Vagina (tissue), 2 donors: ENCODE data around the gene TAAR6.

Experiments used
- POLR2A ChIP-seq, 2 donors: fragments of 450-650 bp; IDR thresholded peaks; one replicate each; pipeline ENCODE4 v1.6.1; 2017; ENCODE audit warnings: antibody characterized with exemption in 2 of 2, mild to moderate bottlenecking in 2 of 2, moderate library complexity in 2 of 2
- POLR2AphosphoS5 ChIP-seq, 2 donors: sonication (generic); formaldehyde crosslinking; IDR thresholded peaks; one replicate each; pipeline ENCODE4 v1.9.0; 2017; ENCODE audit warnings: antibody characterized with exemption in 2 of 2, mild to moderate bottlenecking in 2 of 2, low read depth in 1 of 2; ENCODE audit not compliant: insufficient read depth in 1 of 2
- TF ChIP-seq, protein P1 (sequence below), 3 experiments: fragments of 450-650 bp in 2 of 3; fragments of 200-600 bp in 1 of 3; sonication (generic) in 1 of 3; IDR thresholded peaks; one replicate each; pipeline ENCODE4 v1.5.1; 2017 to 2019; ENCODE audit warnings: antibody characterized with exemption in 3 of 3, mild to moderate bottlenecking in 2 of 3, moderate library complexity in 2 of 3

DNA sequence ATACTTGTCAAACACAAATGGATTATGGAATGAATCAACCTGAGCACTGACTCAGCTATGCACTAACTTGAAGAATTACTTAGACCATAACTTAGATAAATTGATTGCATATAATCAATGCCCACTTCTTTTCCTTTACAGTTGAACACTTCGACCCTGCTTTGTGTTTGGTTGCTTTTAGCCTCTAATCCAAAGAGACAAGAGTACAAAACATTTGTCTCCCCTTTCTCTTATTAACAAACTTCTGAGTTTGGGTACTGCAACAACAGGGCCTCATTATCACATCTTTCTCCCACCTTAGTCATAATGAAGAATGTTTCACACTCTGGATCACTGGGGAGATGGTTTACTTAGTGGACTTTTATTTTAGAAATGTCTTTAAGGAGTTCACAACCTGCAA is 2.6 kb upstream of the TAAR6 start:
- TF ChIP-seq POLR2A (IDR thresholded peaks at IDR 0.05) (no peak), POLR2AphosphoS5 (IDR thresholded peaks at IDR 0.05; ENCODE audit: insufficient read depth in 1 of 2, low read depth in 1 of 2) (no peak)
- TF ChIP-seq, protein P1, sequence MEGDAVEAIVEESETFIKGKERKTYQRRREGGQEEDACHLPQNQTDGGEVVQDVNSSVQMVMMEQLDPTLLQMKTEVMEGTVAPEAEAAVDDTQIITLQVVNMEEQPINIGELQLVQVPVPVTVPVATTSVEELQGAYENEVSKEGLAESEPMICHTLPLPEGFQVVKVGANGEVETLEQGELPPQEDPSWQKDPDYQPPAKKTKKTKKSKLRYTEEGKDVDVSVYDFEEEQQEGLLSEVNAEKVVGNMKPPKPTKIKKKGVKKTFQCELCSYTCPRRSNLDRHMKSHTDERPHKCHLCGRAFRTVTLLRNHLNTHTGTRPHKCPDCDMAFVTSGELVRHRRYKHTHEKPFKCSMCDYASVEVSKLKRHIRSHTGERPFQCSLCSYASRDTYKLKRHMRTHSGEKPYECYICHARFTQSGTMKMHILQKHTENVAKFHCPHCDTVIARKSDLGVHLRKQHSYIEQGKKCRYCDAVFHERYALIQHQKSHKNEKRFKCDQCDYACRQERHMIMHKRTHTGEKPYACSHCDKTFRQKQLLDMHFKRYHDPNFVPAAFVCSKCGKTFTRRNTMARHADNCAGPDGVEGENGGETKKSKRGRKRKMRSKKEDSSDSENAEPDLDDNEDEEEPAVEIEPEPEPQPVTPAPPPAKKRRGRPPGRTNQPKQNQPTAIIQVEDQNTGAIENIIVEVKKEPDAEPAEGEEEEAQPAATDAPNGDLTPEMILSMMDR (IDR thresholded peaks at IDR 0.05): no peak
